Activated naive CD4-positive, alpha-beta T cell treated with anti-CD3 and anti-CD28 coated beads, Interleukin-2, amount 10 ng/mL, durations not matched to agents 7 days and 5 days (primary cell): ENCODE data around the gene LCP2.

ENCODE experiments used
- CTCF ChIA-PET: fragments of 350-600 bp; sonication (Branson Sonifier 250); formaldehyde crosslinking; loops from one replicate; lab custom pipeline; 2021; ENCODE audit warnings: antibody characterized with exemption; lab: Charles Lee
- DNase-seq: peaks from one replicate; pipeline ENCODE4 v3.0.0-alpha.2; 2020
- H3K27ac Mint-ChIP-seq: one replicate; pipeline ENCODE4 v1.8.0; 2021; ENCODE audit warnings: mild to moderate bottlenecking, moderate library complexity, mixed read lengths
- H3K27me3 Mint-ChIP-seq: one replicate; pipeline ENCODE4 v1.8.0; 2021; ENCODE audit warnings: mild to moderate bottlenecking, mixed read lengths
- H3K36me3 Mint-ChIP-seq: one replicate; pipeline ENCODE4 v1.8.0; 2021; ENCODE audit warnings: mixed read lengths
- H3K4me1 Mint-ChIP-seq: one replicate; pipeline ENCODE4 v1.8.0; 2021; ENCODE audit warnings: mixed read lengths
- H3K4me3 Mint-ChIP-seq: one replicate; pipeline ENCODE4 v1.8.0; 2021; ENCODE audit warnings: mild to moderate bottlenecking, moderate library complexity, mixed read lengths
- H3K9me3 Mint-ChIP-seq: one replicate; pipeline ENCODE4 v1.8.0; 2021; ENCODE audit warnings: mixed read lengths

LCP2 gene

DNA sequence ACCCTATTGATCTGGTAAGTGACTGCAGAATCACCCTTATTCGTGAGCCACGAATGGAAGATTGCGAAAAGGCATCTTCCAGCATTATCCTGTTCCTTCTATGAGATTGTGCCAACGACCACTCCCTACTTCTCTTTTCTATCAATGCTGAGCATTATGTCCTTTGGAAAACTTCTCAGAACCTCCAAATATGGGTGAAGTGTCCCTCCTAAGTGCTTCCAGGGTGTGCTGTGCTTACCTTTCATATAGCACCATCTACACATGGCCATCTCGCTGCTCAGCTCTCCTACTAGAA, 14.7 kb upstream of the LCP2 start:
- Mint-ChIP-seq H3K27ac (peak overlapping the region; percentile 86), H3K27me3 (peaks cover 4% of the 10 kb centered on the region), H3K4me3 (no peak overlapping the region), H3K4me1 (peaks cover 44% of the 10 kb centered on the region), H3K9me3 (no peaks in the 10 kb centered on the region), H3K36me3 (no peaks in the 10 kb centered on the region)
- CTCF ChIA-PET, result interaction anchor here (2.3 kb wide), 1 partner anchor 9 kb away, joined by 17 read pairs; no protein-coding TSS in a partner anchor
- no peak for DNase-seq

DNA sequence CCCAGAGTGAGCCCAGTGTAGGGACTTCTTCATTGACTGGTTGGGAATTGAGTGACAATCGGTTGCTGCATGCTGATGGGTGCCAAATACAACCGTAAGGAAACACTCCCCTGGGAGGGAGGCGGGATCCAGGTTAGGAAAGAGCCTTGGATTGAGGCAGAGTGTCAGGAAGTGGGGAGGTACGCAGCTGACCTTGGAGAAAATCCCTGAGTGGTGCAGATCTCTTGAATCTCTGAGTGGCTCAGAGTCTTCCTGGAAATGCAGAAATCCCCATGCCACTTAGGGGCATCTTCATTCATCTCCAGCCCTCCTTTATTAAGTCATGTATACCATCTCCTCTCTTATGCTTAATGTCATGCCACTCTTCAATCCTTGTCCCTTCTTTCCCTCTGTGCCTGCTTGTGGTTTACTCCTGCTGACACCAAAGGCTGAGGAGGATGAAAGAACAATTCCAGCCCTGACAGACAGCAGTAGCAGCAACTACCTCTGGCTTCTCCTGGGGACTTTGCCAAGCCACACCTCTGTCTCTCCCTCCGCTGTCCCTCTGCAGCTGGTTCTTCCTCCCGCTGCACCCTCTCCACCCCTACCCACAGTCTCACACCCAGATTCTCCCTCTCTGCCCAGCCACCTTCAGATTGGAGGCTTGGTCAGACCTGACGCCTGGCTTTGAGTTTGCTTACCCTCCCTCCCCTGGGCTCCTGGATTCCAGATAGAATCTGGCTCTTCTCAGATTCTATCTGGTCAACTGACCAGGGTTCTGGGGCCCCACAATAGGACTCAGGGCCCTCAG, 14.1 kb upstream of the LCP2 start:
- Mint-ChIP-seq H3K4me1 (peaks cover 46% of the 10 kb centered on the region), H3K9me3 (no peaks in the 10 kb centered on the region), H3K36me3 (no peaks in the 10 kb centered on the region), H3K27ac (peak overlapping the region; percentile 49), H3K27me3 (no peaks in the 10 kb centered on the region), H3K4me3 (no peak overlapping the region)
- CTCF ChIA-PET, result no interaction called here
- DNase-seq, result no peak

DNA sequence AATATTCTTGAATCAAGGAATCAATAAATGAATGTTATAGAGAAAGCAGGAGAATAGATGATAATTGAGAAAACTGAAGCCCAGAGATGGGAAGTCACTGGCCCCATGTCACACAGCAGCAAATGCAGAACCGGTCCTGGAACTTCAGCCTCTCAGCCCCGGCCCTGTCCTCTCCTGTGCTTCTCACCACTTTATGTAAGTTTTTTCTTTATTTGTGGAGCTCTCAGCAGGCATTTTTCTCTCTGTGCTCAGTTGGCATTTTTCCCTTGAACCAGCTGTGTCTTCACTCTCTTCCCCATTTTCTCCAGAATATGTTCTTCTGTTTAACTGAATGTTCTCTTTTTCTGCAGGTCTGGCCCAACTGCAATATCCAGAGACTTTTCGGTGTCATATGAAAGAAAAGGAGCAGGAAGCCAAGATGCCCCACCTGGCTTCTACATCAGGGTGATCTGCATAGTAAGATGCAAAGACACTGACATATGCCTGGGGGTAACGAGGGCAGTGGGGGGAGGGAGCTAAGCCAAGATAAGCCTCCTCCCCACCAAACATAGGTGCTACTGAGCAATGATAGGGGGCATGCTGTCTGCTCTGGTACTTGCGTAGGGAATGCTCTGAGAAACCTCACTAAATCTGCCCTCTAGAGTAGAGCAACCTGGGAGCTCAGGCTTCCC, 12.8 kb upstream of the LCP2 start:
- Mint-ChIP-seq H3K36me3 (no peaks in the 10 kb centered on the region), H3K4me3 (no peak overlapping the region), H3K27me3 (no peaks in the 10 kb centered on the region), H3K4me1 (peaks cover 58% of the 10 kb centered on the region), H3K27ac (no peak overlapping the region), H3K9me3 (no peaks in the 10 kb centered on the region)
- DNase-seq, result no peak
- CTCF ChIA-PET, result no interaction called here

DNA sequence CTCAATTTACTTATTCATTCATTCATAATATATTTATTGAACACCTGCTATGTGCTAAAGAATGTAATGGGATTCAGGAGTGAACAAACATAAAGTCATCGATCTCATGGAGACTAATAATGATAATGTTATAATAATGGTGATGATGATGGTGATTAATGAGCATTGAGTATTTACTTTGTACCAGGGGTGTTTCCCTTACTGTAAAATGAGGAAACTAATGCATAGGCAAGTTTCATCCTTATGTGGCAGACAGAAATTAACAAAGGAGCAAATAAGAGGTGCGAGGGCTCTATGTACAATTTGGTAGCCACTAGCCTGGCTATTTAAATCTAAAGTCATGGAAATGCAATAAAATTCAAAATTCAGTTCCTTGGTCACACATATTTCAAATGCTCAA, 11.1 kb upstream of the LCP2 start:
- Mint-ChIP-seq H3K36me3 (no peaks in the 10 kb centered on the region), H3K27ac (no peak overlapping the region), H3K4me3 (no peak overlapping the region), H3K9me3 (no peaks in the 10 kb centered on the region), H3K4me1 (peaks cover 64% of the 10 kb centered on the region), H3K27me3 (no peaks in the 10 kb centered on the region)
- no peak for DNase-seq
- CTCF ChIA-PET, result interaction anchor here (1.9 to 24.2 kb wide), 3 partner anchors 23 to 36 kb away, joined by 7 to 465 read pairs (median 8); no protein-coding TSS in a partner anchor

DNA sequence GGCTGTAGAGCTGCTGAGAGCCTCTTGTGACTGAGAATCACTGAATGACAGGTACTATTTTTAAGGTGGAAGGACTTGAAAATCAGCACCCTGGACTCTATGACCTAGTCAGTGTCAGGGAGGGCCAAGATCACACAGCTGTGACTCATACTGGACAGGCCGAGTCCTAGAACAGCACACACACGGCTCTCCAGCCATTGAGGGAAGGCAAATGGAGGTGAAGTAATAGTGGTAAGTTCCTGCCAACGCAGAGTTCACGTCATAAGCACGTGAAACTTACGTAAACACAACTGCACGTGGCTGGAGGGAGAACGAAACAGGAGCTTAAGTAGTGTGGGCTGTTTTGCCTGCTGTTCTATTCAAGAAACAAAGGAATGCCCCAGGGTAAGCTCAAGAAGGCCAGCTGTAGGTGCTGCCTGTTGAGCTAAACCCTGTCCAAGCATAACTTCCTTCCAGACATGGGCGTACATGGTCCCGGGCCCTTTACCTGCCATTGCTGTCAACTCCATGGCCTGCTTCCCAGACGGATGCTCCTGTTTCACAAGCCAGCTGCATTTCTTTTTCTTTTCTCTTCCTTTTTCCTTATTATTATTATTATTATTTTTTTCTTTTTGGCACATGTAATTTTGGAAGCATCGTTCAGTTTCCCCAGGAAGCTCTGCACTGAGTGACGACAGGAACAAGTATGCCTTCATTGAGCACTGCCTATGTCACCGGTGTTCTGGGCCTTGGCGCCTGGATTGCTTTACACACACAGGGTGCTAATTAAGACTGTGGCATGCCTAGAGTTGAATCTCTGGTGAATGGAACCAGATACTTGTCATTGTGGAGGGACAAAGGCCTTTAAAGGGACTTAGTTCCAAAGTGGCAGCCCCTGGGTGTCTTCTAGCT, 10.2 kb upstream of the LCP2 start:
- Mint-ChIP-seq H3K4me3 (no peak overlapping the region), H3K4me1 (peaks cover 64% of the 10 kb centered on the region), H3K36me3 (no peaks in the 10 kb centered on the region), H3K9me3 (no peaks in the 10 kb centered on the region), H3K27me3 (no peaks in the 10 kb centered on the region), H3K27ac (no peak overlapping the region)
- DNase-seq, result no peak
- CTCF ChIA-PET, result interaction anchor here (0.7 to 24.2 kb wide), 5 partner anchors 23 to 46 kb away, joined by 3 to 465 read pairs (median 7); no protein-coding TSS in a partner anchor

DNA sequence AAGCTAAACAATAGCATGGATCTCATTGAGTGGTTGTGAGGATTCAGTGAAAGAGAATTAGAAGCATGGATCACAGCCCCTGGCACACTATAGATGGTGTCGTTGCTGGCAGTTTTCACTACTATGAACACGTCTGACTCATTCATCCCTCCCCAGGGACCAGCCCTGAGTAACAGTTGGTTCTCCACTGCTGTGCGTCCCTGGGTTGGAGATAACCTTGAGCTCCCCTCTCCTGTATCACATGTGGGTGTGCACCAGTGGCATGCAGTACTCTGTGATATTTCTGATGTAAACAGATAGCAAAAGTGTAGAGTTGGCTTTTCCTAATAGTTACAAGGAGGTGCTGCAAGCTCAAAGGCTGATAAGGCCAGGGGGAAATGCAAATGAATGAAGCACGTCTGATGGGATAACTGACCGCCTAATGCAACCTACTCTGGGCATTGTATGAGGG, 8.8 kb upstream of the LCP2 start:
- Mint-ChIP-seq H3K27me3 (no peaks in the 10 kb centered on the region), H3K4me1 (peaks cover 64% of the 10 kb centered on the region), H3K4me3 (no peak overlapping the region)

DNA sequence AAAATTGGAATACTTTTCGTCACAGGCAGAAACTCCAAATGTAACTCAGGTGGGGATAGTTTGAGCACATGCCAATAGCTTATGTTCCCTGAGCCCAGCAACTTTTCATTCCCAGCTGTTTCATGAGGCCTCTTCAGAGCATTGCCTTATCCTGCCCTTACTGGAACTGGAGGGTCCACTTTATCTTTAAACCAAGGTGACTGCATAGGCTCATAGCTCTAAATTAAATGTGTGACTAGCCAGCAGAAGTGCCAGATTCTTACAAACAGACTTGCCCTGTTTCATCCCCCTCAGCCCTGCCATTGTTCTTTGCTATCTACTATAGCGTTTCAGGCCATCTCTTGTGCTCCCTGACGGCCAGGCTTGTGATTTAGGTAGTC, 8.1 kb upstream of the LCP2 start:
- CTCF ChIA-PET, result interaction anchor here (3.2 to 24.2 kb wide), 2 partner anchors 28 to 33 kb away, joined by 21 to 465 read pairs; no protein-coding TSS in a partner anchor
- Mint-ChIP-seq H3K36me3 (no peaks in the 10 kb centered on the region), H3K27me3 (no peaks in the 10 kb centered on the region), H3K4me1 (peaks cover 65% of the 10 kb centered on the region), H3K27ac (no peak overlapping the region), H3K9me3 (no peaks in the 10 kb centered on the region), H3K4me3 (no peak overlapping the region)
- no peak for DNase-seq

More for the DNA sequence above, 8.8 kb upstream of the LCP2 start:
- Mint-ChIP-seq H3K27ac (no peak overlapping the region), H3K36me3 (no peaks in the 10 kb centered on the region), H3K9me3 (no peaks in the 10 kb centered on the region)
- no peak for DNase-seq
- CTCF ChIA-PET, result interaction anchor here (2.3 to 24.2 kb wide), 2 partner anchors 28 to 34 kb away, joined by 7 to 465 read pairs; no protein-coding TSS in a partner anchor

DNA sequence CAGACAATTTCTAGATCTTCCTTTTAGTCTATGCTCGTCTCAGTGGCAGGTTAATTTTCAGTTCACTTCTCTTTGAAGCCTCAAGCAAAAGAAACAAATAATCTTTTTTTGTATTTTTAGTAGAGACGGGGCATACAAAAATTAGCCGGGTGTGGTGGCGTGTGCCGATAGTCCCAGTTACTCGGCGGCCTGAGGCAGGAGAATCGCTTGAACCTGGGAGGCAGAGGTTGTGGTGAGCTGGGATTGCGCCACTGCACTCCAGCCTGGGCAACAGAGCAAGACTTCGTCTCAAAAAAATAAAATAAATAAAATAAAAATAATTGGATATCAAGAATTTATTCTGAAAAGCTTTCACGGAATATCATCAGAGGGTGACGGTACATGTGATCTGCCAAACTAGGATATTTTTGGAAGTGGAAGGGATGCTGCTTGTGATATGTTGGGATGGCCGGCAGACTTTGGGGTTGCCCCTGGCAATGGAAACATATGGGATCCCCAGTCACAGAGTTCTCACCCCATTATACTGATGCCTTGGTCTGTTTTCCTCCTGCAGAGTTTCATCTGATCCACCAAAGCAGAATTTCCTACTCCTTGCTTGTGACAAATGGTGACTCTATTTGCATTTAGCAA, 7.6 kb upstream of the LCP2 start:
- Mint-ChIP-seq H3K4me1 (peaks cover 65% of the 10 kb centered on the region), H3K9me3 (no peaks in the 10 kb centered on the region), H3K4me3 (no peak overlapping the region), H3K27ac (no peak overlapping the region), H3K27me3 (no peaks in the 10 kb centered on the region), H3K36me3 (no peaks in the 10 kb centered on the region)
- CTCF ChIA-PET, result interaction anchor here (3.2 to 24.2 kb wide), 2 partner anchors 29 to 33 kb away, joined by 21 to 465 read pairs; no protein-coding TSS in a partner anchor
- no peak for DNase-seq

DNA sequence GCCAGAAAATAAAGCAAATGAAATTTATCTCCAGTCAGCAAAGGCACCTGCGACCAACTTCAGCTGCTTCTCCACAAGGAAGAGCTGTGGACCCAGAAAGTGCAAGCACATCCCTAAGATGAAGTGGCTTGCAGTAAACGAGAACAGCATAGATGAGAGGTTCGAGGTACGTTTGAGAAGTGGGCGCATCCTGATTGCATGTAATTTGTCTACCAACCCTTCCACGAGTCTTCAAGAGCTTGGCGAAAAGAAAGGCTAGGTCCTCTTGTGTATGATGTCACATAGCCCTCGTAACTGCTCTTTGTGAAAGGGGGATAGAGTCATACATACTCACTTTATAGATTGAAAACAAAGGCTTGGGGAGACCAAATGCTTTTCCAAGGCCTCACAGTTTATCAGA, 6.0 kb upstream of the LCP2 start:
- DNase-seq, result no peak
- peaks cover 78% of the 10 kb centered on the region for H3K4me1 Mint-ChIP-seq
- CTCF ChIA-PET, result interaction anchor here (1.2 to 24.2 kb wide), 7 partner anchors 8 to 31 kb away, joined by 3 to 465 read pairs (median 9); no protein-coding TSS in a partner anchor
- no peaks in the 10 kb centered on the region for H3K27me3 Mint-ChIP-seq
- peak overlapping the region; percentile 94 for H3K27ac Mint-ChIP-seq
- peak overlapping the region; percentile 75 for H3K4me3 Mint-ChIP-seq
- H3K36me3 Mint-ChIP-seq, result no peaks in the 10 kb centered on the region
- no peaks in the 10 kb centered on the region for H3K9me3 Mint-ChIP-seq

DNA sequence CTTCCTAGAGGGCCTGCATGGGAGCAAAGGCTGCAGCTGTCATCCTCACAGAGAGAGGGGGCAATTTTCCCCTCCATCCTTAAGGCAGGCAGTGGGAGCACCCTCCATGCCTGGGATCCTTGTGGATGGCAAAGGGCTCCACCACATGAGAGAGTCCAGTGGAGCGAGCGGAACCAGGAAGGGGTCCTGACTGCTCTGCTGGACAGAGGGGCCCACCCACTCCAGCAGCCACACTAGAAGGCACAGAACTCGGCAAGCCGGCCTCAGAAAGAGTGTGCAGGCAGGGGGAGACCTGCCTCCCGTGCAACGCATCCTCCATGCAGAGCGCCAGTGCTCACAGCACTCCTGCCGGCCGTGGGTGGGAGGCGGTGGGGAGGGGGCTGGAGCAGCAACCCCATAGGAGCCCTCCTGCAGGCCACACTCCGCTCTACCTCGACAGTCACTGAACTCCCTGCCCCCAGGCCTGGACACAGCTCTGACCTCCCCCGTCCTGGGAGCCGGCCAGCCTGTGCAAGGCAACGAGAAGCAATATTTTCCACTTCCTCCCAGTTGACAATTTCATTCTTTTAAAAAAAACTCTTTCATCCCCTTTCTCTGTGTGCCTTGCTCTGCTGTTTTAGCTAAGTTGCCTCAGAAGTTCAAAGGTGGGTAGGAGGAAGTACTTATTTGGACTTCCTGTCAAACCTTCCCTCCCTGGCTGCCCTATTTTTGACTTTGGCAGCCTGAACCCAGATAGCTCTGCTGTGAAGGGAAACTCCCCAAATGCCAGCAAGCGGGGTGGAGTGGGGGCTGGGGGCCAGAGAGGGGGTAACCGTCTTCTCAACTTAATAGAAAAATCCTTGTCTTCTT, 5.3 kb upstream of the LCP2 start:
- no peaks in the 10 kb centered on the region for H3K9me3 Mint-ChIP-seq
- no peaks in the 10 kb centered on the region for H3K27me3 Mint-ChIP-seq
- CTCF ChIA-PET, result interaction anchor here (0.9 to 24.2 kb wide), 10 partner anchors 7 to 38 kb away, joined by 3 to 465 read pairs (median 7); no protein-coding TSS in a partner anchor
- peaks cover 85% of the 10 kb centered on the region for H3K4me1 Mint-ChIP-seq
- H3K27ac Mint-ChIP-seq, result peak overlapping the region; percentile 94
- peak; percentile 83 for DNase-seq
- no peaks in the 10 kb centered on the region for H3K36me3 Mint-ChIP-seq
- peak overlapping the region; percentile 75 for H3K4me3 Mint-ChIP-seq

DNA sequence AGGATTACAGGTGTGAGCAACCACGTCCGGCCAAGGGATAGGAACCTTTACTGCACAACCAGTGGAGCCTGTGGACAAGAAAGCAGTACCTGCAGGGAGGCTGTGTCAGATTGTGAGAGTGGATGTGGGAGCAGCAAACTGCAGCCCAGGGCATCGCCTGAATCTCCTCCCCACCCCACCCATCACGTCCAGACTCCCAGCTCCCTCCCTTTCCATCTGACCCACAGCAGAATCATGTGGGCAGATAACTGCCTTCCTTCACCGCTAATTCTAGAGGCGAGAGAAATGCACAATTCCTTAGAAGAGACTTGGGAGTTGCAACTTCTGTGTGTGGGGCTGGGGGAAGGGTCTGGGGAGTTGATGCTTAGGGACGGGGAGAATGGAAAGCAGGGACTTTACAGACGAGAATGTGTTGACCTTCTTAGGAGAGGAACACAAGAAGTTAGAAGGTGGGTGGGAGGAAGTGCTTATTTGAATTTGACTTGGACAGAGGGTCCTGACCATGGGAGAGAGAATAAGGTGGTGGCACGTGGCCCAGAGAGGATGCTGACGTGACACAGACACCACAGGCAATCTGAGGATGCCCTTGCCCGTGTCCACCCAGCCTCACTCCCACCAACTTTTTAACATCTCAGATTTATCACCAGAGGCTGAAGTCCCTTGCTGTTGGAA, 4.5 kb upstream of the LCP2 start:
- DNase-seq, result no peak
- no peaks in the 10 kb centered on the region for H3K9me3 Mint-ChIP-seq
- peaks cover 87% of the 10 kb centered on the region for H3K4me1 Mint-ChIP-seq
- H3K27me3 Mint-ChIP-seq, result no peaks in the 10 kb centered on the region
- CTCF ChIA-PET, result interaction anchor here (0.9 to 24.2 kb wide), 8 partner anchors 10 to 39 kb away, joined by 3 to 465 read pairs (median 10); no protein-coding TSS in a partner anchor
- H3K36me3 Mint-ChIP-seq, result peaks cover 5% of the 10 kb centered on the region
- peak overlapping the region; percentile 75 for H3K4me3 Mint-ChIP-seq
- peak overlapping the region; percentile 94 for H3K27ac Mint-ChIP-seq

DNA sequence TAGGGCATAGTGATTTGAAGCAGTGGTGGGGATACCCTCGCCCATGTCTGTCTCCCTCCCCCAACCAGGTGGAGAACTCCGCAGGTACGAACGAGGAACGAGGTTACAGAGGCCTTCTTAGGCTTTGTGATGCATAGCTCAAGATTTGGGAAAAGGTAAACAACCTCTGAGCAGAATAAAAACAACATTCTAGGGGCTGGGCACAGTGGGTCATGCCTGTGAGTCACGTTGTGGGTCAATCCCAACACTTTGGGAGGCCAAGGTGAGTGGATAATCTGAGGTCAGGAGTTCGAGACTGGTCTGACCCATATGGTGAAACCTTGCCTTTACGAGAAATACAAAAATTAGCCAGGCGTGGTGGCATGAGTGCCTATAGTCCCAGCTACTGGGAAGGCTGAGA, 3.6 kb upstream of the LCP2 start:
- H3K27ac Mint-ChIP-seq, result no peak overlapping the region
- no peak for DNase-seq
- H3K4me3 Mint-ChIP-seq, result peak overlapping the region; percentile 17
- peaks cover 15% of the 10 kb centered on the region for H3K36me3 Mint-ChIP-seq
- no peaks in the 10 kb centered on the region for H3K27me3 Mint-ChIP-seq
- peaks cover 79% of the 10 kb centered on the region for H3K4me1 Mint-ChIP-seq
- CTCF ChIA-PET, result interaction anchor here (2.9 to 24.2 kb wide), 3 partner anchors 9 to 33 kb away, joined by 10 to 465 read pairs (median 11); no protein-coding TSS in a partner anchor
- no peaks in the 10 kb centered on the region for H3K9me3 Mint-ChIP-seq
